ENCODE measurements around the gene UROS.

- TF ChIP-seq TARDBP (IDR thresholded peaks at IDR 0.05) (no peak), ELF4 (IDR thresholded peaks at IDR 0.05) (no peak), NFRKB (IDR thresholded peaks at IDR 0.05) (no peak), FOXK2 (IDR thresholded peaks at IDR 0.05) (no peak), BHLHE40 (IDR thresholded peaks at IDR 0.05; ENCODE audit: borderline replicate concordance) (no peak), L3MBTL2 (conservative IDR thresholded peaks at IDR 0.05) (no peak)
These were observed 48.4 kb downstream of the UROS start for GRCh38 chr10:125774581-125775191.
